Tibial artery (tissue), 4 donors: ENCODE results near the gene NEU2.

Experiments used
- DNase-seq, 2 donors: peaks; one replicate each; pipeline ENCODE4 v3.0.0-alpha.2; 2019
- H3K27ac ChIP-seq, 2 donors: fragments of 200-600 bp; sonication (generic) in 1 of 2; 1 replicate in 1 of 2; 2 replicates in 1 of 2; pipeline ENCODE4 v1.5.1; 2018 to 2019; ENCODE audit warnings: mild to moderate bottlenecking in 1 of 2
- H3K27me3 ChIP-seq, 2 donors: fragments of 200-600 bp; sonication (generic) in 1 of 2; one replicate each; pipeline versions ENCODE4 v1.5.1 to v1.6.0; 2016 to 2019
- H3K36me3 ChIP-seq, 3 donors: fragments of 200-600 bp; sonication (generic) in 2 of 3; one replicate each; pipeline ENCODE4 v1.5.1; 2016 to 2019; ENCODE audit warnings: mild to moderate bottlenecking in 2 of 3
- H3K4me1 ChIP-seq, 4 donors: fragments of 200-600 bp; sonication (generic) in 2 of 4; 1 replicate in 3 of 4; 2 replicates in 1 of 4; pipeline ENCODE4 v1.5.1; 2016 to 2019
- H3K4me3 ChIP-seq, 2 donors: fragments of 200-600 bp; sonication (generic) in 1 of 2; 1 replicate in 1 of 2; 2 replicates in 1 of 2; pipeline ENCODE4 v1.5.1; 2018 to 2019; ENCODE audit warnings: mild to moderate bottlenecking in 2 of 2
- H3K9me3 ChIP-seq, 3 donors: fragments of 200-600 bp; sonication (generic) in 1 of 3; one replicate each; pipeline ENCODE4 v1.5.1; 2016 to 2019
- CTCF ChIP-seq, 2 experiments: fragments of 200-600 bp in 1 of 2; fragments of 450-650 bp in 1 of 2; IDR thresholded peaks; one replicate each; pipeline ENCODE4 v1.5.1; 2017 to 2019; ENCODE audit warnings: antibody characterized with exemption in 2 of 2, mild to moderate bottlenecking in 1 of 2, moderate library complexity in 1 of 2
- intact Hi-C: fragments of 100-400 bp; cut with DNase I; formaldehyde crosslinking; loops from one replicate; pipeline ENCODE4 v1.15.0; 2023; ENCODE audit warnings: low total_unique reads

The NEU2 gene

GRCh38 chr2:233000886-233001750, 31.4 kb upstream of the NEU2 start:
- Histone ChIP-seq H3K27ac (no peak overlapping the region), H3K27me3 (no peaks in the 10 kb centered on the region), H3K9me3 (no peaks in the 10 kb centered on the region), H3K36me3 (no peaks in the 10 kb centered on the region), H3K4me3 (no peak overlapping the region), H3K4me1 (no peaks in the 10 kb centered on the region)
- intact Hi-C loops: no loop called here
- DNase-seq: peak in 1 of 2 donors; percentile 27
- no peak for TF ChIP-seq CTCF (IDR thresholded peaks at IDR 0.05)

- H3K36me3 ChIP-seq: no peaks in the 10 kb centered on the region
- no peaks in the 10 kb centered on the region for H3K27me3 ChIP-seq
- no peak overlapping the region for H3K4me3 ChIP-seq
- DNase-seq: peak in 1 of 2 donors; percentile 51
- intact Hi-C loops: no loop called here
- TF ChIP-seq CTCF (IDR thresholded peaks at IDR 0.05): no peak
- H3K9me3 ChIP-seq: no peaks in the 10 kb centered on the region
- no peak overlapping the region for H3K27ac ChIP-seq
- peaks cover 0 to 10% (median 7%) of the 10 kb centered on the region in 4 donors for H3K4me1 ChIP-seq
These were observed 29.4 kb upstream of the NEU2 start for GRCh38 chr2:233002829-233003657.

GRCh38 chr2:233003658-233004555, 28.6 kb upstream of the NEU2 start:
- DNase-seq: peak in 1 of 2 donors; percentile 56
- Histone ChIP-seq H3K27ac (no peak overlapping the region), H3K4me3 (no peak overlapping the region), H3K27me3 (no peaks in the 10 kb centered on the region), H3K36me3 (no peaks in the 10 kb centered on the region), H3K4me1 (peaks cover 0 to 15% (median 11%) of the 10 kb centered on the region in 4 donors), H3K9me3 (no peaks in the 10 kb centered on the region)
- no peak for TF ChIP-seq CTCF (IDR thresholded peaks at IDR 0.05)
- intact Hi-C loops: no loop called here

GRCh38 chr2:233005096-233005495, 27.4 kb upstream of the NEU2 start:
- Histone ChIP-seq H3K36me3 (no peaks in the 10 kb centered on the region), H3K4me3 (no peak overlapping the region), H3K27me3 (no peaks in the 10 kb centered on the region), H3K4me1 (peaks cover 0 to 15% (median 11%) of the 10 kb centered on the region in 4 donors), H3K27ac (no peak overlapping the region), H3K9me3 (no peaks in the 10 kb centered on the region)
- peak in 1 of 2 donors; percentile 23 for DNase-seq
- no peak for TF ChIP-seq CTCF (IDR thresholded peaks at IDR 0.05)
- intact Hi-C loops: no loop called here

- no peaks in the 10 kb centered on the region for H3K36me3 ChIP-seq
- intact Hi-C loops: no loop called here
- H3K9me3 ChIP-seq: no peaks in the 10 kb centered on the region
- H3K27ac ChIP-seq: no peak overlapping the region
- no peak overlapping the region for H3K4me3 ChIP-seq
- peak in 1 of 2 donors; percentile 38 for DNase-seq
- peaks cover 0 to 15% (median 11%) of the 10 kb centered on the region in 4 donors for H3K4me1 ChIP-seq
- no peak for TF ChIP-seq CTCF (IDR thresholded peaks at IDR 0.05)
- H3K27me3 ChIP-seq: no peaks in the 10 kb centered on the region
These were observed 25.8 kb upstream of the NEU2 start for GRCh38 chr2:233006648-233007047.
